22Rv1 (cell line): ENCODE results near the gene NDC80.

Experiments
- ZFX ChIP-seq: fragments of 450-650 bp; IDR thresholded peaks from 2 replicates; pipeline ENCODE4 v1.6.1; 2017; ENCODE audit warnings: antibody characterized with exemption, borderline replicate concordance
- TF ChIP-seq, protein P1 (sequence below): fragments of 450-650 bp; IDR thresholded peaks from 2 replicates; pipeline ENCODE4 v1.5.1; 2017; ENCODE audit warnings: mild to moderate bottlenecking

DNA sequence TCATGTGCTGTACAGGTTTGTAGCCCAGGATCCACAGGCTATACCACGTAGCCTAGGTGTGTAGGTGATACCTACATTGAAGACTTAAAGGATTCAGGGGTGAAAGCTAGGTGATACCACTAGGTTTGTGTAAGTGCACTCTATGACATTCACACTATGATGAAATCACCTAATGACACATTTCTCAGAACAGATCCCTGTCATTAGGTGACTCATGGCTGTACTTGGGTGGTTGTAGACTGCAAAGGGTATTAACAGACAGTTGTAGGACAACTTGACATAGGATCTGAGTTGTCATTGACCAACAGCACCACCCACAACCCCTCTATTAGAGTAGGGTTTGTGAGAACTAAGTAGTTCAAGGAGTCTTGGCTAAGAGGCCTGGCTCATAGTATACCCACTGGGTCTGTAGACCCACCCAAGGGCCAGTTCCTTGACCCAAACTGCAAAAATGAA is 56.5 kb downstream of the NDC80 start:
- TF ChIP-seq, protein P1, sequence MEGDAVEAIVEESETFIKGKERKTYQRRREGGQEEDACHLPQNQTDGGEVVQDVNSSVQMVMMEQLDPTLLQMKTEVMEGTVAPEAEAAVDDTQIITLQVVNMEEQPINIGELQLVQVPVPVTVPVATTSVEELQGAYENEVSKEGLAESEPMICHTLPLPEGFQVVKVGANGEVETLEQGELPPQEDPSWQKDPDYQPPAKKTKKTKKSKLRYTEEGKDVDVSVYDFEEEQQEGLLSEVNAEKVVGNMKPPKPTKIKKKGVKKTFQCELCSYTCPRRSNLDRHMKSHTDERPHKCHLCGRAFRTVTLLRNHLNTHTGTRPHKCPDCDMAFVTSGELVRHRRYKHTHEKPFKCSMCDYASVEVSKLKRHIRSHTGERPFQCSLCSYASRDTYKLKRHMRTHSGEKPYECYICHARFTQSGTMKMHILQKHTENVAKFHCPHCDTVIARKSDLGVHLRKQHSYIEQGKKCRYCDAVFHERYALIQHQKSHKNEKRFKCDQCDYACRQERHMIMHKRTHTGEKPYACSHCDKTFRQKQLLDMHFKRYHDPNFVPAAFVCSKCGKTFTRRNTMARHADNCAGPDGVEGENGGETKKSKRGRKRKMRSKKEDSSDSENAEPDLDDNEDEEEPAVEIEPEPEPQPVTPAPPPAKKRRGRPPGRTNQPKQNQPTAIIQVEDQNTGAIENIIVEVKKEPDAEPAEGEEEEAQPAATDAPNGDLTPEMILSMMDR: no peak
- TF ChIP-seq ZFX: no peak
